NB4 (cell line): ENCODE data around the gene NAGA.

Source experiments
- TF ChIP-seq, protein P1 (sequence below): IDR thresholded peaks from one replicate; pipeline ENCODE4 v1.5.1; 2012; ENCODE audit warnings: low read depth, low read length
- TF ChIP-seq, protein P2 (sequence below): IDR thresholded peaks from 2 replicates; pipeline ENCODE4 v1.6.1; 2011; ENCODE audit warnings: low read depth, low read length

DNA sequence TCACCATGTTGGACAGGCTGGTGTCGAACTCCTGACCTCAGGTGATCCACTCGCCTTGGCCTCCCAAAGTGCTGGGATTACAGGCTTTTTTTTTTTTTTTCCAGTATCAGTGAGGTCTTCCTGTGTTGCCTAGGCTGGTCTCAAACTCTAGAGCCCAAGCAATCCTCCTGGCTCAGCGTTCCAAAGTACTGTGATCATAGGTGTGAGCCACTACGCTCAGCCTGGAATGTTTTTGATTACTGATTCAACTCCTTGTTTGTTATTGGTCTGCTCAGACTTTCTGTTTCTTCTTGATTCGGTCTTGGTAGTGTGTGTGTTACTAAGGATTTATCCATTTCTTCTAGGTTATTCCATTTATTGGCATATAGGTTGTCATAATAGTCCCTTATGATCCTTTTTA is 31.3 kb downstream of the NAGA start:
- TF ChIP-seq, protein P1, sequence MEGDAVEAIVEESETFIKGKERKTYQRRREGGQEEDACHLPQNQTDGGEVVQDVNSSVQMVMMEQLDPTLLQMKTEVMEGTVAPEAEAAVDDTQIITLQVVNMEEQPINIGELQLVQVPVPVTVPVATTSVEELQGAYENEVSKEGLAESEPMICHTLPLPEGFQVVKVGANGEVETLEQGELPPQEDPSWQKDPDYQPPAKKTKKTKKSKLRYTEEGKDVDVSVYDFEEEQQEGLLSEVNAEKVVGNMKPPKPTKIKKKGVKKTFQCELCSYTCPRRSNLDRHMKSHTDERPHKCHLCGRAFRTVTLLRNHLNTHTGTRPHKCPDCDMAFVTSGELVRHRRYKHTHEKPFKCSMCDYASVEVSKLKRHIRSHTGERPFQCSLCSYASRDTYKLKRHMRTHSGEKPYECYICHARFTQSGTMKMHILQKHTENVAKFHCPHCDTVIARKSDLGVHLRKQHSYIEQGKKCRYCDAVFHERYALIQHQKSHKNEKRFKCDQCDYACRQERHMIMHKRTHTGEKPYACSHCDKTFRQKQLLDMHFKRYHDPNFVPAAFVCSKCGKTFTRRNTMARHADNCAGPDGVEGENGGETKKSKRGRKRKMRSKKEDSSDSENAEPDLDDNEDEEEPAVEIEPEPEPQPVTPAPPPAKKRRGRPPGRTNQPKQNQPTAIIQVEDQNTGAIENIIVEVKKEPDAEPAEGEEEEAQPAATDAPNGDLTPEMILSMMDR: no peak
- TF ChIP-seq, protein P2, sequence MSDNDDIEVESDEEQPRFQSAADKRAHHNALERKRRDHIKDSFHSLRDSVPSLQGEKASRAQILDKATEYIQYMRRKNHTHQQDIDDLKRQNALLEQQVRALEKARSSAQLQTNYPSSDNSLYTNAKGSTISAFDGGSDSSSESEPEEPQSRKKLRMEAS: no peak
